ENCODE measurements around the gene ATXN1. TPM values are rescaled to one million over a fixed set of nuclear protein-coding genes. Genes with fewer than 3 reads are reported as not detected.
"Not testable (repeated sequence)": the region's sequence is repeated elsewhere in the genome, so short reads cannot be mapped to it uniquely, and the experiment has no call there.

The ATXN1 gene
- total RNA-seq, 1 donor from 2014 or later, result 60.0 TPM

DNA sequence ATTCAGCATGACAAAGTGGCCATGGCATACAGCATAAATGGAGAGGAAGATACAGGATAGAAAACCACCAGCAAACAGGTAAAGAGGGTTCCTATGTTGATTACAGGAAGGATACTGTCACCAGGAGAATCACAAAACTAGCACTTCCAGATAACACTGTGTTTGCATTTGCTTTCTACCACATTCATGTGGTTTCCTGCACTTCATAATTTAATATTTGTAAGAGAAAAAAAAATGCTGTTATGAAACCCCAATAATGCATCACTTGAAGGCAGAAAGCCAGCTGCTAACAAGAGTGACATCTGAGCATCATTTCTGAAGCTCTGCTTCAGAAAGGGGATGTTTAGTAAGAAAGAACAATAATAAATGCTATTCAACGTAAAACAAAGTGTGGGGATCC lies 106.6 kb downstream of the ATXN1 start:
- no peak for DNase-seq (ENCODE audit: low read depth)

DNA sequence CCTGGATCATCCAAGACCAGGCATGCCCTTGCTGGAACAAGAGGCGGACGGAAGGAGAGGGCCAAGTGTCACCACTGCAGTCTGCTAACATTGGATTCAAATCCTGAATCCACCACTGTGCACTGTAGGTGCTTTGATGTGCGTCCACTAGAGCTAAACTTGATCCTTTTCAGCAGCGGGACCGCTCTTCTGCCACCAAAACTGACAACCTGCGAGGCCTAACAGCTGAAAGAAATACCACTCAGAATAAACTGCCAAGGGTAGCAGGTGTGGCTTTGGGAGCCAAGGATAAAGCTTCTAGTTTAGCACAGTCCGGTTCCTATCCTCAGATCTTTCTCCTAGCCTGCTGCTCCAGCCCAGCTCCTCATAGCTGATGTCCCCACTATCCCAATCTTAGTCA lies 108.0 kb downstream of the ATXN1 start:
- DNase-seq (ENCODE audit: low read depth), result peak; percentile 75

DNA sequence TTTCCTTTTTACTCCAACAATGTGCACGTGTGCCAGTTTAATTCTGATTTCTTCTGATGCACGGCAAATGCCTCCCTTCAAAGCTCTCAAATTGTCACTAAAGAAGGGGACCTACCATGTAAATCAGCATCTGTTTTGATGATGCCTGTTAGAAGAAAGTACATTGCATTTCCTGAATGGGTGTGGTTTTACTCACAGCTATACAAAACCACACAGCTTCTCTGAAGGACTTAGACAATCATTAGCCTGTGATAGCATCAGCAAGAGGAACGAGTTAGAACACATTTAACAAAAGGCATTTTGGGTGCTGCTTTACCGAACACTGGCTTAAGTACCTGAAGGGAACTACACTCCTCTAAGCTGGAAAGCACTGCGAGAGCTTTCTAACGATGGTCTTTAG lies 109.4 kb downstream of the ATXN1 start:
- DNase-seq (ENCODE audit: low read depth), result no peak

DNA sequence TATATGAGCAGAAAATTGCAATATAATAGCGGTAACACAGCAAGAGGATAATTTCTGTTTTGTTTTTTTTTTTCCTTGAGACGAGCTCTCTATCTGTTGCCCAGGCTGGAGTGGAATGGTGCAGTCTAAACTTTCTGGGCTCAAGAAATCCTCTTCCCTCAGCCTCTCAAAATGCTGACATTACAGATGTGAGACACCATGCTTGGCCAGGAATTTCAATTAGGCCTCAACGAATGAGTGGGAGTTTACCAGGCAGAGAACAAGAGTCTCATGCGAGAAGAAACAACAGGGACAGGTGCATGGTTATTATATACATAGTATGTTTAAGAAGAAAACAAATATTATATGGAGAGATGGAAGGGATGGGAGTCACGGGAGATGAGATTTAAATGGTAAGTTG lies 111.4 kb downstream of the ATXN1 start:
- no peak for DNase-seq (ENCODE audit: low read depth)

DNA sequence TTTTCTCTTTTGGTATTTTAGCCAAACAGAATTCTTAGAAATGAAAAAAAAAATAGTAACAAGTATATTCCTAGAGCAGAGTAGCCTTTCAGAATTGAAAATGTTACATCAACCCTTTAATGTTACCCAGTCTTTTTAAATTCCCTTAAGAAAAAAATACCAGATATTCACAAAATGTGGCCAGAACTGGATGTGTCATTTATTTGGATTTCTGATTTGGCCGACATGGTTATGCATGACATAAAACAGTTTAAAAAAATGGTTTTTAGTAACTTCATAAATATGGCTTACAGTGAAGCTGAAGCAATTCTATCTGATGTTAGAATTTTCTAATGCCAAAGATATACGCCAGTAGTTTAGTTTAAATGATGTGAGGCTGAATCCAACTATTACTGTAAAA lies 112.0 kb downstream of the ATXN1 start:
- DNase-seq (ENCODE audit: low read depth), result no peak

DNA sequence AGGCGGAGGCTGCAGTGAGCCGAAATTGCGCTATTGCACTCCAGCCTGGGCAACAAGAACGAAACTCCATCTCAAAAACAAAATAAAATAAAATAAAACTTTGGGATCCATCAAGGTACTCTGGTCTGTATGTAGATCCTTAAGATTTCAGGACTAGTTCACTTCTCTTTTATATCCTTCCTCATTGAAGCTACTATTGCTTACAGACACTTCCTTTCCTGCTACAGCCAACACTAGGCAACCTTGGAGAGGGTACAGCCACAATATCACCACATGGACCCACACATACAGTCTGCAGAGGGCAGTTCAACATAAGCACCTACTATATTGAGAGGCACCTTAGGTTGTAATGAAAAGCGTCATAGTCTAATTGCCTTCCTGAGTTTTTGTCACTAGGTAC lies 113.3 kb downstream of the ATXN1 start:
- no peak for DNase-seq (ENCODE audit: low read depth)

DNA sequence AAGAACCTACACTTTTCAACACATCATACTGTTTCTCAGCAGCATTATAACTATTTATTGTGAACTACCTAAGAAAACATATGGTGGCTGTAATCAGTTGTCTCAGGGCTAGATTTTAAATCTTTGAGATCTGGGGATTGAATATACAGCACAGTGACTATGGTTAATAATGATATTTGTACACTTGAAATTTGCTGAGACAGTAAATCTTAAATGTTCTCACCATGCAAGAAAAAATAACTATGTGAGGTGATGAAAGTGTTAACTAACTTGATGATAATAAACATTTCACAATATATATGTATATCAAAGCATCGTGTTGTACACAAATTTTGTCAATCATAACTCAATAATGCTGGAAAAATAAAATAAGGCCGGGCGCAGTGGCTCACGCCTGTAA lies 113.8 kb downstream of the ATXN1 start:
- DNase-seq (ENCODE audit: low read depth), result no peak

DNA sequence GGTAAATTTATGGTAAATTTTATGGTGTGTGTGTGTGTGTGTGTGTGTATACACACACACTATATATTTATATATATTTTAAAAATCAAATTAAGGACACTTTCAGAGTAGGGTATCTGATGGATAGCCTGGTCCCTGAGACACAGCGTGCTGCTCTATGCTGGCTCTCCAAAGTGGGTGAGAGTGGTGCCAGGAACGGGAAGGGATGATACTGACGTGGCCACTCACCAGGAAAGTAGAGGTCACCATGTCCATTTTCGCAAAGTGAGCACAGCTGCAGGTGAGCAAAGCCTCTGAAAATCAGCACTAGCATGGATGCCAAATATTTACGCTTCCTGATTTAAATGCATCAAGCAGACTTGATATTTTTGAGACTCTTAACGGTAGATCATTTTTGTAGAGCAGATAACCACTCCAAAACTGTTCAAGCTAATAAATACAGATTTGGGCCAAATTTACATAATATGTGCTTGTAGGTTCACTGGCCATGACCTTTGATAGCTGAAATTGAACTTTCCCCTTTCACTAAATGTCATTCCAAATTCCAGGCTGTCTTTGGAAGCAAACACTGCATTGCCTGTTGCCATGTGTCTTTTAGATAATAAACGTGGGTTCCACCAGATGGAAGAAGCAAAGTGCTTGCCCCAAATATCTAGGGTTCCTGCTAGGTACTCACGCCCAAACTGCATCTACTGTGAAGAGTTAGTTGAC lies 116.6 kb downstream of the ATXN1 start:
- DNase-seq (ENCODE audit: low read depth), result no peak

DNA sequence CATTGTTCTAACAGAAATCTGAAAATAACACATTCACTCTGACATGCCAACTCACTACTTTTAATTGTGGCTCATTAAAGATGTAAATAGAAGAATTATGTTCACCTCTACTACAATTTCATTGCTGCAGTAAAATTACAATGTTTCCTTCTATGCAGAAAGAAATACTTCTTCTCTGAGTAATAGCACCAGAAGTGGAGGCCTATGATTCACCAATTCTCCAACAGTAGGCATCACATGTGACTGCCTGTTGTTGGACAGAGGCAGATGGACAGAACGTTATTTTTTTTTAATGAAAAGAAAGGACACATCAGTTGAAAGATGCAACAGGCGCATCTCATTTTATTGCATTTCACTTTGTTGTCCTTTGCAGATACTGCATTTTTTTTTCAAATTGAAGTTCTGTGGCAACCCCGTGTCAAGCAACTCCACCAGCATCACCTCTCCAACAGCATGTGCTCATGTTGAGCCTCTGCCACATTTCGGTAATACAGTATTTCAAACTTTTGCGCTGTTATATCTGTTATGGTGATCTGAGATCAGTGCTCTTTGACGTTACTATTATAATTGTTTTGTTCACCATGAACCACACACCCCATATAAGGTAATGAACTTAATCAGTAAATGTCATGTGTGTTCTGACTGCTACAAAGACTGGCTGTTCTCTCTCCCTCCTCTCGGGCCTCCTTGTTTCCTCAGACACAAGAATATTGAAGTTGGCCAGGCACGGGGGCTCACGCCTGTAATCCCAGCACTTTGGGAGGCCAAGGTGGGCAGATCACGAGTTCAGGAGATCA lies 121.4 kb downstream of the ATXN1 start:
- peak; percentile 88 for DNase-seq (ENCODE audit: low read depth)

DNA sequence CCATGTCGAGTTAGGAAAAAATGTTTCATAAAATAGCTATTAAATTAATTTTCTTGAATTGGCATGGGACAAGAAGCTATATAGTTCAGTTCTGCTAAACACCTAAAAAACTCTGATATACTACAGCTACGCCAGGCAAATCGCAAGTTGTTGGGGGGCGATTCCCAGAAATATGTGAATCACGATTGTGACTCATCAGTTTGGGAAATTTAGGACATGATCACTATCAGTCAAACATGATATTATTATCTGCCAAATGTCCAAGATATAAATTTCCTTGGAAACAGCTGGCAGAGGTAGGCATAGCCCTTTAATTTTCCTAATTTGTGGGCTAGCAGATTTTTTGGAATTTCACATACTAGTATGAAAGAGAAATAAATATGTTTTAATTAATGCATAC lies 123.6 kb downstream of the ATXN1 start:
- DNase-seq (ENCODE audit: low read depth), result no peak

DNA sequence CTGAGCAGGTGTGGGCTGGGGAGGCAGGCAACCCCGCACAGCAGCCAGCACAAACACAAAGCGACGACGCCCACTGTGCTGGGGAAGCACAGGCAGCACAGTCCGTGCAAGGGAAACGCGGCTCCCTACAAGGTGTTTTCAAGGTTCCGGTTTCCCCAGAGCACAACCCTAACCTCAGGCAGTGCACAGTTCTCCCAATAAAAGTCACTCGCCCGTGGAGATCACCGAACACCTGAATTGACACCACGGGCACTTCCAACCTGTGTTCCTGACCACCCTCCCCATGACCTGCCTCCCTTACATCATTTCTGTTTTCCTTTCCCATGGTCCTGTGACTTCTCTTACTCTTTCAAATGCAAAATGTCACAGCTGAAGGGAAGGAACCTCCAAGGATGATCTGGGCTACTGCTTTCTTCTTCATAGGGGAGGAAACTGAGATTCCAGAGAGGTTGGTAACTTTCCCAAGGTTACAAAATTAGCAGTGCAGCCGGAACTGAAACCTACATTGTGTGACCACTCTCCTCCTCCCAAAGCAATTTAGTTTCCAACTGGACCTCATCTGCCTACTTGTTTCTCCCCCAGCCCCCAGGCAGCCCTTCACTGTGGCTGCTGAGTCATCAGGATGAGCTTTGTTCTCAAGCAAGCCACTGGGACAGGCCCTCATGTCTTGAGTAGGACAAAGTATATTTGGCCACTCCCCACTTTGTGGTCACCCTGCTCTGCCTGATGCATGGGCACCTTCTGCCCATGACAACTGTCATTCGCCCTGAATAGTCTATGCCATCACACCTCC lies 125.3 kb downstream of the ATXN1 start:
- DNase-seq (ENCODE audit: low read depth), result peak; percentile 99

DNA sequence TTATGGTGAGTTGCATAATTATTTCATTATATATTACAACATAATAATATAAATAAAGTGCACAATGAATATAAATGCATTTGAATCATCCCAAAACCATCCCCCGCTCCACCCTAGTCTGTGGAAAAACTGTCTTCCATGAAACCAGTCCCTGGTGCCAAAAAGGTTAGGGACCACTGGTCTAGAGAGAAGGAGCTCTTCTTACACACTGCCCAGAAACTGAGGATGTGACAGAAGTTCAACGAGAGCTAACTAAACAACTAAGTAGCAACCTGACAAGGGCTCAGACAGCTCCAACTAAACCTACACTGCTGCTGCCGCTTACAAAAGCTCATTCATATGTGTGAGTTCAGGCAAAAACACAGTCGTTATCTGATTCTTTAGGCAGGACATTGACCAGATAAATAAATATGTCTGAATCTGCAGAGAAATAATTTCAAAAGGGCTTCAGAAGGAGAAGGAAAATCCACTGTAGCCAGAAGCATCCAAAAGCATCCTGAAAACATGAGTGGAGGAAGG lies 125.9 kb downstream of the ATXN1 start:
- DNase-seq (ENCODE audit: low read depth), result no peak

DNA sequence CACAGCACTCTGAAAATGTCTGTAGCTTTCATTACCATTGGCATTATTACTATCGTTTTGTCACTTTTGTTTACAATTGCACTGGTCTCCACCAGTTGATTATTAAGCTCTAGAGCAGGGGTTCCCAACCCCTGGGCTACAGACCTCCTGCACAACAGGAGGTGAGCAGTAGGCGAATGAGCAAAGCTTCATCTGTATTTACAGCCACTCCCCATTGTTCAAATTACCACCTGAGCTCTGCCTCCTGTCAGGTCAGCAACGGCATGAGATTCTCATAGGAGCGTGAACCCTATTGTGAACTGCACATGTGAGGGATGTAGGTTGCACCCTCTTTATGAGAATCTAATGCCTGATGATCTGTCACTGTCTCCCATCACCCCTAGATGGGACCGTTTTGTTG lies 126.4 kb downstream of the ATXN1 start:
- DNase-seq (ENCODE audit: low read depth), result no peak

DNA sequence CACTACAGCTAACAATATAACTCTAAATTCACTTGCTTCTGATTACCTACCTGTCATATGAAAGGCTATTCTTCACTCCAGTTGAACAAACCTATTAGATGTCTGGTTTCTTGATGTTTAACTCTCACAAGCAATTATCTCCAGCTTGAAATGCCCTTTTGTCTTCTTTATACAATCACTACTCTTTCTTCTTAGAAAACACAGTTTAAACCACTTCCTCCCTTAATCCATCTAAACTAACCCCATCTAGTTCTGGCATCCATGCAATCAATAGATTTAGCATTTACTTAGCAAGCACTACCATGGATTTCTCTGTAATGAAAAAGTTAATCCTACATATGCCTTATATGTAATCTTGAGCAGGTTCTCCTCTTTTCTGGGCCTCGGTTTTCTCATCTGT lies 127.3 kb downstream of the ATXN1 start:
- no peak for DNase-seq (ENCODE audit: low read depth)

DNA sequence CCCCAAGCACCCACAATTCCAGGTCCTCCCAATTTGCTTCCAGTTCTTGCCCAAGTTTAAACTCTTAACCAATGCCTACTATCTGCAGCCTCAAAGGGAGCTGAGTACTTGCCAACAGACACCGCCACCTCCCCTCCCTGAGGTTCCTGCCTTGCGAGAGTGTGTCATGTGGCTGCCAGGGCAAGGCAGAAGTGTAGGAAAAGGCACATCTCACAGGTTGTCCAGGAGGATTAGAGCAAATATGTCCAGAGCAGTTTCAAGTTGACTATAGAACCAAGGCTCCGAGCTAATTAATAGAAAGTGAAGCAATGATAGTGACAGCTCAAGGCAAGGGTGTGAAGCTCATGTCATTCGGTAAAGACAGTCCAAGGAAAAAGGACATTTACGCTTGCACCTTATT lies 127.8 kb downstream of the ATXN1 start:
- no peak for DNase-seq (ENCODE audit: low read depth)

DNA sequence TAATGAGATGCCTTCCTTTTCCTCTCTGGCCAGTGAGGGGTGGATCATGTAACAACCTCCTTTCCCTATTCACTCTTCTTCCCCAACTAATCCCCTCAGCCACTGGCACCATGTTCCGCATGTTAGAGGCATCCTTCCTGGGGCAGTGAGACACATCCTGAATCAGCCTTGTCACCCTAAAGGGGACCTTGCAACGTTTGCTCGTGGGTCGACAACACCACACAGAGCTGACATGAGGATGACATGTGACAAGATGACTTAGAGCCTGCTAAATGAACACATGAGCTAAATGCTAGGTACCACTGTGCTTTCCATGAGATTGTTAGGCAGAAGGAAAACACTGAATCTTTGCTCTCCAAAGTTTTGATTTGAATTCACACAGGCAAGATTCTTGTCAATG lies 129.2 kb downstream of the ATXN1 start:
- no peak for DNase-seq (ENCODE audit: low read depth)

DNA sequence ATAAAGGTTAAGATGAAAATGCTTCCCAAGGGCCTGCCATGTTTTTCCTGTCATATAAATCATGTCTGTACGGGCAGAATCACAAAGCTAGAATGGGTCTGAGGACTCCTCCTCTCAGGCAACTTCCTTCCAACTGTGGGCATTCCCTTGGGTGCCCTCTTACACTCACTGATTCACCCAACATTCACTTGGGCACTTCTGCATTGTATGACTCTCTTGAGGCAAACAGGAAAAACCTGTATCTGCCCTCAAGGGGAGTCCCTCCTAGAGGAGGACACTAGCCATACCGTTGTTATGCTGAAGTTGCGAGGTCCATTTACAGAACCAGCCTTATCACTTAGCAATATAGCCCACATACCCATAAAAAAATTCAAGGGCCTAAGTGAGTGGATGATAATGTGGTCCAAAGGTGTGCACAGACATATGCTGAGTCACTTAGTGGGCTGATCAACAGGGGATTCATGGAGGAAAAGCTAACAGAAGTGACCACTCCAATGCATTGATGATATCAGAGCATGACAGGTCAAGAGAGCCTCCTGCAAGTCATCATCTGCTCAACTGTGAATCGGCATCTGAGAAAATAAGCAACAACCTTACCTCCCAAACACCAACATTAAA lies 131.1 kb downstream of the ATXN1 start:
- DNase-seq (ENCODE audit: low read depth), result no peak

DNA sequence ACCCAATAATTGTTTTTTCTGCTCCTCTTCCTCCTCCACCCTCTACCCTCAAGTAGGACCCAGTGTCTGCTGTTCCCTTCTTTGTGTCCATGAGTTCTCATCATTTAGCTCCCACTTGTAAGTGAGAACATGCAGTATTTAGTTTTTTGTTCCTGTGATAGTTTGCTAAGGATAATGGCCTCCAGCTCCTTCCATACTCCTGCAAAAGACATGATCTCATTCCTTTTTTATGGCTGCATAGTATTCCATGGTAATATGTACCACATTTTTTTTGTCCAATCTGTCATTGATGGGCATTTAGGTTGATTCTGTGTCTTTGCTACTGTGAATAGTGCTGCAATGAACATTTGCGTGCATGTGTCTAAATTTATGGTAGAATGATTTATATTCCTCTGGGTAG lies 132.7 kb downstream of the ATXN1 start:
- not testable (repeated sequence) for DNase-seq (ENCODE audit: low read depth)

DNA sequence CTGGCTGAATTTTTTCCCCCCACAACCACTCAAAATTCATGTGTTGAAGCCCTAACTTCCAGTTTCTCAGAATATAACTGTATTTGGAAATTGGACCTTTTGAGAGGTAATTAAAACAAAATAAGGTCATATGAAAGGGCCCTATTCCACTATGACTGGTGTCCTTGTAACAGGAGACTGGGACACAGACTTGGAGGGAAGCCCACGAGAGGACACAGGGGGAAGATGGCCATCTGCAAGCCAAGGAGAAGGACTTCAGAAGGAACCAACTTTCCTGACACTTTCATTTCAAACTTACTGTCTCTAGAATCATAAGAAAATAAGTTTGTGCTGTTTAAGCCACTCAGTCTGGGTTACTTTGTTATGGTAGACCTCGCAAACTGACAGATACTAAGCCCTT lies 134.6 kb downstream of the ATXN1 start:
- DNase-seq (ENCODE audit: low read depth), result no peak

DNA sequence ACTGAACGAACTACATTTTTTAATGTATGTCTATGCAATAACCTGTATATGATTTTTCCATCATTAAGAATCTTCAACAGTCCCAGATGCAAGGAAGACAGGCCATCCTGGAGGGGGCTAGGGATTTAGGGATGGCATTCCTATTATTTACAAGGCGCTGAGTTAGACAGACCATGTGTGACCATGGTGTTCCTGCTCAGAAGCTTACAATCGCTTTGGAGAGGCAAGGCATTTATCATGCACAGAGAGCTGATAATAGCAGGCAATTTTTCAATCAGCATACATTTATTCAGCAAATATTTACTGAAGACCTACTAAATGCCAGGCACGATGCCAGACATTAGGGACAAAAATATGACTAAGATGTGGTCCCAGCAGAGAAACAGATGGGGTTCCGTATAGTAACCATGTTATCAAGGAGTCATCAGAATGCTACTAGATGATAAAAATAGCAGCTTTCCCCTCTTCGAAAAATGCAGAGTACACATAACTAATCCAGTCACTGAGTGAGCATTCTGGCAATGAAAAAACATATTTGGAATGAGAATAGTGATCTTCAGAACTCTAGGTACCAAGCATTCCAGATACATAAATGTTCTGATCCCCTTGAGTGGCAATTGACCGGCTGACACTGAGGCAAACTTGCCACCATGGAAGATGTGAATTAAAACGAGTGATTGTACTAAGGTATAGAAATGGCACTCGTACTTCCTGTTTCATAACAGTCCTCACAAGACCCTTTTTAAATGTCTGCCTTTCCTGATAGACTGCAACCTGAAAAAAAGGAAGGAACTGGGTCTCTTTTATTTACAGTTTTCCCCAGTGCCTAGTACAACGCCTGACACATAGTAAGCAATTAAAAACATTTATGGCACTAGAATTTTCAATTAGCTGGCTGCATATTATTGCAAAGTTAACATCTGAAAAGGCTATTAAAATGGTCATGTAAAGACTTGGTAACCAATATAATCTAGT lies 135.7 kb downstream of the ATXN1 start:
- DNase-seq (ENCODE audit: low read depth), result peak; percentile 28

Data from myocyte (in vitro differentiated cells).